Parathyroid adenoma (tissue), 2 donors: ENCODE measurements around the gene CEP20.

Source experiments
- H2AFZ ChIP-seq: fragments of 300-600 bp; sonication (generic); one replicate; pipeline ENCODE4 v1.7.0; 2017; ENCODE audit warnings: antibody characterized with exemption, mild to moderate bottlenecking
- H3K27ac ChIP-seq: fragments of 300-600 bp; sonication (generic); one replicate; pipeline ENCODE4 v1.7.0; 2017
- H3K27me3 ChIP-seq: fragments of 300-600 bp; sonication (generic); one replicate; pipeline ENCODE4 v1.7.0; 2017; ENCODE audit warnings: low read length; ENCODE audit not compliant: control insufficient read depth, insufficient read depth
- H3K36me3 ChIP-seq: fragments of 300-600 bp; sonication (generic); one replicate; pipeline ENCODE4 v1.7.0; 2017; ENCODE audit warnings: low read length; ENCODE audit not compliant: control insufficient read depth, insufficient read depth
- H3K4me1 ChIP-seq: fragments of 300-600 bp; sonication (generic); one replicate; pipeline ENCODE4 v1.7.0; 2017; ENCODE audit warnings: control low read depth
- H3K4me2 ChIP-seq: fragments of 300-600 bp; sonication (generic); one replicate; pipeline ENCODE4 v1.7.0; 2017; ENCODE audit warnings: low read length
- H3K4me3 ChIP-seq: fragments of 300-600 bp; sonication (generic); one replicate; pipeline ENCODE4 v1.7.0; 2017; ENCODE audit warnings: low read depth, low read length
- H3K79me2 ChIP-seq: fragments of 300-600 bp; sonication (generic); one replicate; pipeline ENCODE4 v1.7.0; 2017; ENCODE audit warnings: control low read depth
- H3K9ac ChIP-seq: fragments of 300-600 bp; sonication (generic); one replicate; pipeline ENCODE4 v1.7.0; 2017; ENCODE audit warnings: mild to moderate bottlenecking
- H3K9me3 ChIP-seq: fragments of 300-600 bp; sonication (generic); one replicate; pipeline ENCODE4 v1.7.0; 2017; ENCODE audit warnings: low read length; ENCODE audit not compliant: control insufficient read depth
- TF ChIP-seq, protein P1 (sequence below): fragments of 300-600 bp; sonication (generic); IDR thresholded peaks from one replicate; pipeline ENCODE4 v1.7.0; 2017; ENCODE audit warnings: antibody characterized with exemption, mild to moderate bottlenecking
- donor health status: primary hyperparathyroidism.

The CEP20 gene

DNA sequence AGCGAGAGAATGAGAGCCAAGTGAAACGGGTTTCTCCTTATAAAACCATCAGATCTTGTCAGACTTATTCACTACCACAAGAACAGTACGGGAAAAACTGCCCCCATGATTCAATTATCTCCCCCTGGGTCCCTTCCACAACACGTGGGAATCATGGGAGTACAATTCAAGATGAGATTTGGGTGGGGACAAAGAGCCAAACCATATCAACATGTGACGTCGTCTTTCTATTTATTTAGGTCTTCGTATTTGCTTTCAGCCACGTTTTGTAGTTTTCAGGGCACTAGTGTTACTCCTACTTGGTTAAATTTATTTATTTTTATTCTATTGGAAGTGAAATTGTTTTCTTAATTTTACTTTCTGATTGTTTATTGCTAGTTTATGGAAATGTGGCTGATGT, 27.9 kb upstream of the CEP20 start:
- Histone ChIP-seq H3K27me3 (no peaks in the 10 kb centered on the region), H3K9ac (no peak overlapping the region), H3K4me1 (no peaks in the 10 kb centered on the region), H2AFZ (no peak overlapping the region), H3K36me3 (no peaks in the 10 kb centered on the region), H3K4me3 (no peak overlapping the region), H3K4me2 (no peak overlapping the region), H3K27ac (no peak overlapping the region), H3K79me2 (no peaks in the 10 kb centered on the region), H3K9me3 (no peaks in the 10 kb centered on the region)
- TF ChIP-seq, protein P1, sequence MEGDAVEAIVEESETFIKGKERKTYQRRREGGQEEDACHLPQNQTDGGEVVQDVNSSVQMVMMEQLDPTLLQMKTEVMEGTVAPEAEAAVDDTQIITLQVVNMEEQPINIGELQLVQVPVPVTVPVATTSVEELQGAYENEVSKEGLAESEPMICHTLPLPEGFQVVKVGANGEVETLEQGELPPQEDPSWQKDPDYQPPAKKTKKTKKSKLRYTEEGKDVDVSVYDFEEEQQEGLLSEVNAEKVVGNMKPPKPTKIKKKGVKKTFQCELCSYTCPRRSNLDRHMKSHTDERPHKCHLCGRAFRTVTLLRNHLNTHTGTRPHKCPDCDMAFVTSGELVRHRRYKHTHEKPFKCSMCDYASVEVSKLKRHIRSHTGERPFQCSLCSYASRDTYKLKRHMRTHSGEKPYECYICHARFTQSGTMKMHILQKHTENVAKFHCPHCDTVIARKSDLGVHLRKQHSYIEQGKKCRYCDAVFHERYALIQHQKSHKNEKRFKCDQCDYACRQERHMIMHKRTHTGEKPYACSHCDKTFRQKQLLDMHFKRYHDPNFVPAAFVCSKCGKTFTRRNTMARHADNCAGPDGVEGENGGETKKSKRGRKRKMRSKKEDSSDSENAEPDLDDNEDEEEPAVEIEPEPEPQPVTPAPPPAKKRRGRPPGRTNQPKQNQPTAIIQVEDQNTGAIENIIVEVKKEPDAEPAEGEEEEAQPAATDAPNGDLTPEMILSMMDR = no peak

DNA sequence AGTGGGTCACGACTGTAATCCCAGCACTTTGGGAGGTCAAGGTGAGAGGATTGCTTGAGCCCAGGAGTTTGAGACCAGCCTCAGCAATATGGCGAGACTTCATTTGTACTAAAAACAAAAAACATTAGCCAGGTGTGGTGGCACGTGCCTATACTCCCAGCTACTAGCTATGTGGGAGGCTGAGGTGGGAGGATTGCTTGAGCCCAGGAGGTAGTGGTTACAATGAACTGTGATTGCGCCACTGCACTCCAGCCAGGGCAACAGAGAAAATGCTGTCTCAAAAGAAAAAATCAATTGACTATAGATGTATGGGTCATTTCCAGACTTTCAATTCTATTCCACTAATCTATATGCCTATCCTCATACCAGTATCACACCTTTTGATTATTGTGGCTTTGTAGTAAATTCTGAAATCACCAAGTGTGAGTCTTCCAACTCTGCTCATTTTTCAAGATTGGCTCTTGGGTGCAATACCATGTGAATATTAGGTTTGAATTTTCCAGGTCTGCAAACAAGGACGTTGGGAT, 27.2 kb upstream of the CEP20 start:
- Histone ChIP-seq H3K27ac (no peak overlapping the region), H3K4me1 (no peaks in the 10 kb centered on the region), H3K79me2 (no peaks in the 10 kb centered on the region), H2AFZ (no peak overlapping the region), H3K4me2 (no peak overlapping the region), H3K27me3 (no peaks in the 10 kb centered on the region), H3K9ac (no peak overlapping the region), H3K36me3 (no peaks in the 10 kb centered on the region), H3K9me3 (no peaks in the 10 kb centered on the region), H3K4me3 (no peak overlapping the region)
- TF ChIP-seq, protein P1 = no peak

DNA sequence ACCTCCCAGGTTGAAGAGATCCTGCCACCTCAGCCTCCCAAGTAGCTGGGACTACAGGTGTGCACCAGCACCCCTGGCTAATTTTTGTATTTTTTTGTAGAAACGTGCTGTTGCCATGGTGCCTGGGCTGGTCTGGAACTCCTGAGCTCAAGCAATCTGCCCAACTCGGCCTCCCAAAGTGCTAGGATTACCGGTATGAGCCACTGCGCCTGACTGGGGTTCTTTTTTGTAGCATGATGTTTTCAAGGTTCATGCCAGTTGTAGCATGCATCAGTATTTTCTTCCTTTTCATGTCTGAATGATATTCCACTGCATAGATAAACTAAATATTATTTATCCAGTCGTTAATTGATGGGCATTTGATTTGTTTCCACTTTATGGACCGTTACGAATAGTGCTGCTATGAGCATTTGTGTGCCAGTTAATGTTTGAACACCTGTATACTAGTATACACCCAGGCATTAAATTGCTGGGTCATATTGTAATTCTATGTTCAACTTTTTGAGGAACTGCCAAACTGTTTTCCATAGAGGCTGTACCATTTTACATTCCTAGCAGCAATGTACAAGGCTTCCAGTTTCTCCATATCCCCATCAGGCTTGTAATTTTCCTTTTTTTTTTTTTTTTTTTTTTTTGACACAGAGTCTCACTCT, 24.8 kb upstream of the CEP20 start:
- Histone ChIP-seq H3K4me3 (no peak overlapping the region), H3K36me3 (no peaks in the 10 kb centered on the region), H2AFZ (no peak overlapping the region), H3K27me3 (no peaks in the 10 kb centered on the region), H3K79me2 (no peaks in the 10 kb centered on the region), H3K9me3 (no peaks in the 10 kb centered on the region), H3K27ac (no peak overlapping the region), H3K4me1 (no peaks in the 10 kb centered on the region), H3K9ac (no peak overlapping the region), H3K4me2 (no peak overlapping the region)
- TF ChIP-seq, protein P1 = no peak

DNA sequence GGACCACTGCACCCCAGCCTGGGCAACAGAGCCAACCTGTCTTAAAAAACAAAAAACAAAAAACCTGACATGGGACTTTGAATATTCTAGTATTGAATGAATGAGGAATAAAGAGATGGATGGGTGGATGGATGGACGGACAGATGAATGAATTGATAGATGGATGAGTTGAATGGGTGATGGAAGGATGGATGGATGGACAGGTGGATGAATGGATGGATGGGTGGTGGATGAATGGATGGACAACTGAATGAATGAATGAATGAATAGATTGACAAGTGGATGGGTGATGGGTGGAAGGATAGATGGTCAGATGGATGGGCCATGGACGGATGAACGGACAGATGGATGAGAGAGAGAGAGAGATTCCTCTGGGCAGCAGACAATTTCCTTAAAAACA, 22.8 kb upstream of the CEP20 start:
- Histone ChIP-seq H3K27ac (no peak overlapping the region), H3K79me2 (no peaks in the 10 kb centered on the region), H3K9me3 (no peaks in the 10 kb centered on the region), H3K4me3 (no peak overlapping the region), H3K4me1 (no peaks in the 10 kb centered on the region), H2AFZ (no peak overlapping the region), H3K9ac (no peak overlapping the region), H3K36me3 (no peaks in the 10 kb centered on the region), H3K27me3 (no peaks in the 10 kb centered on the region), H3K4me2 (no peak overlapping the region)
- TF ChIP-seq, protein P1 = no peak
